ENCODE measurements around the gene NFS1.
A peak's percentile ranks its signal among the peaks of the same experiment; 100 is the strongest.
"Not testable (repeated sequence)": the region's sequence is repeated elsewhere in the genome, so short reads cannot be mapped to it uniquely, and the experiment has no call there.

NFS1 gene

GRCh38 chr20:35729283-35729807 lies 30.2 kb upstream of the NFS1 start:
- DNase-seq = no peak

- DNase-seq = peak in 1 of 2 donors; percentile 20
Observed at GRCh38 chr20:35726842-35727711, 27.9 kb upstream of the NFS1 start.

- DNase-seq = no peak
Observed at GRCh38 chr20:35724321-35725230, 25.4 kb upstream of the NFS1 start.

GRCh38 chr20:35723652-35724320 lies 24.6 kb upstream of the NFS1 start:
- DNase-seq = not testable (repeated sequence)

GRCh38 chr20:35723275-35723639 lies 24.1 kb upstream of the NFS1 start:
- DNase-seq = not testable (repeated sequence)

- DNase-seq = no peak
Observed at GRCh38 chr20:35721621-35722020, 22.5 kb upstream of the NFS1 start.

- DNase-seq = no peak
Observed at GRCh38 chr20:35721219-35721618, 22.1 kb upstream of the NFS1 start.

- DNase-seq = no peak
Observed at GRCh38 chr20:35720165-35721123, 21.3 kb upstream of the NFS1 start.

- no peak for DNase-seq
Observed at GRCh38 chr20:35719717-35720116, 20.6 kb upstream of the NFS1 start.

- no peak for DNase-seq
Observed at GRCh38 chr20:35718972-35719635, 20.0 kb upstream of the NFS1 start.

- DNase-seq = not testable (repeated sequence)
Observed at GRCh38 chr20:35718321-35718720, 19.2 kb upstream of the NFS1 start.

GRCh38 chr20:35716330-35716729 lies 17.2 kb upstream of the NFS1 start:
- DNase-seq = no peak

GRCh38 chr20:35715652-35716051 lies 16.5 kb upstream of the NFS1 start:
- DNase-seq = no peak

GRCh38 chr20:35714127-35714526 lies 15.0 kb upstream of the NFS1 start:
- DNase-seq = no peak

GRCh38 chr20:35713120-35713519 lies 14.0 kb upstream of the NFS1 start:
- DNase-seq = not testable (repeated sequence)

GRCh38 chr20:35711588-35712209 lies 12.5 kb upstream of the NFS1 start:
- no peak for DNase-seq

GRCh38 chr20:35710884-35711587 lies 11.9 kb upstream of the NFS1 start:
- no peak for DNase-seq

GRCh38 chr20:35710039-35710438 lies 10.9 kb upstream of the NFS1 start:
- no peak for DNase-seq

- DNase-seq = no peak
Observed at GRCh38 chr20:35709259-35709658, 10.1 kb upstream of the NFS1 start.

GRCh38 chr20:35708502-35708901 lies 9.3 kb upstream of the NFS1 start:
- no peak for DNase-seq
